BE2C (cell line): ENCODE measurements around the gene MLNR.
A peak's percentile ranks its signal among the peaks of the same experiment; 100 is the strongest.

Source experiments
- DNase-seq: peaks from one replicate; pipeline ENCODE4 v3.0.0-alpha.2; 2020
- H3K27me3 ChIP-seq: fragments of 250-450 bp; sonication (Bioruptor Pico); 2 replicates; pipeline ENCODE4 v1.5.1; 2020; ENCODE audit warnings: mild to moderate bottlenecking
- H3K36me3 ChIP-seq: fragments of 250-450 bp; sonication (Bioruptor Pico); 2 replicates; pipeline ENCODE4 v1.5.1; 2020; ENCODE audit warnings: mild to moderate bottlenecking
- H3K4me1 ChIP-seq: fragments of 250-450 bp; sonication (Bioruptor Pico); 2 replicates; pipeline ENCODE4 v1.5.1; 2020
- H3K4me3 ChIP-seq: 2 replicates; pipeline ENCODE4 v1.5.1; 2011; ENCODE audit warnings: low read depth, low read length
- H3K9me3 ChIP-seq: fragments of 250-450 bp; sonication (Bioruptor Pico); 2 replicates; pipeline ENCODE4 v1.5.1; 2020
- CTCF ChIP-seq: IDR thresholded peaks from 2 replicates; pipeline ENCODE4 v1.5.1; 2012; ENCODE audit warnings: mild to moderate bottlenecking, low read depth, low read length

The MLNR gene

GRCh38 chr13:49247643-49248621 is 27.8 kb downstream of the MLNR start, which contains the start of gene CDADC1:
Gene CDADC1, plus strand, starts transcription at chr13:49247925. Its CDS starts 113 bp downstream, at chr13:49248038.
- H3K4me1 ChIP-seq: no peaks in the 10 kb centered on the region; the same call in 1 of the 2 replicates
- peak; percentile 98 for DNase-seq
- H3K36me3 ChIP-seq: no peaks in the 10 kb centered on the region
- peak within 1 kb of the TSS; percentile 98 for H3K4me3 ChIP-seq
- TF ChIP-seq CTCF: no peak
- H3K27me3 ChIP-seq: peaks cover 3% of the 10 kb centered on the region
- H3K9me3 ChIP-seq: no peaks in the 10 kb centered on the region

GRCh38 chr13:49248622-49249002 is 28.5 kb downstream of the MLNR start:
- Histone ChIP-seq H3K27me3 (peaks cover 3% of the 10 kb centered on the region), H3K9me3 (no peaks in the 10 kb centered on the region), H3K4me3 (peak overlapping the region; percentile 98), H3K4me1 (no peaks in the 10 kb centered on the region; the same call in 1 of the 2 replicates), H3K36me3 (peaks cover under 1% of the 10 kb centered on the region; the same call in 1 of the 2 replicates)
- DNase-seq: no peak
- peak; percentile 17 for TF ChIP-seq CTCF

- peaks cover 9% of the 10 kb centered on the region for H3K36me3 ChIP-seq
- DNase-seq: no peak
- H3K4me3 ChIP-seq: no peak overlapping the region
- no peaks in the 10 kb centered on the region for H3K9me3 ChIP-seq
- H3K27me3 ChIP-seq: no peaks in the 10 kb centered on the region
- TF ChIP-seq CTCF: no peak
- no peaks in the 10 kb centered on the region; the same call in 1 of the 2 replicates for H3K4me1 ChIP-seq
Measured at GRCh38 chr13:49251326-49251725, 31.2 kb downstream of the MLNR start.

GRCh38 chr13:49253310-49253709 is 33.2 kb downstream of the MLNR start:
- no peak for DNase-seq
- peaks cover 10% of the 10 kb centered on the region for H3K36me3 ChIP-seq
- no peak overlapping the region for H3K4me3 ChIP-seq
- no peak for TF ChIP-seq CTCF
- H3K4me1 ChIP-seq: no peaks in the 10 kb centered on the region; the same call in 1 of the 2 replicates
- no peaks in the 10 kb centered on the region for H3K9me3 ChIP-seq
- no peaks in the 10 kb centered on the region for H3K27me3 ChIP-seq

GRCh38 chr13:49254007-49254406 is 33.9 kb downstream of the MLNR start:
- no peaks in the 10 kb centered on the region for H3K9me3 ChIP-seq
- DNase-seq: no peak
- H3K4me1 ChIP-seq: no peaks in the 10 kb centered on the region; the same call in 1 of the 2 replicates
- peaks cover 10% of the 10 kb centered on the region for H3K36me3 ChIP-seq
- H3K27me3 ChIP-seq: no peaks in the 10 kb centered on the region
- no peak for TF ChIP-seq CTCF
- no peak overlapping the region for H3K4me3 ChIP-seq

GRCh38 chr13:49256841-49257240 is 36.7 kb downstream of the MLNR start:
- H3K4me3 ChIP-seq: no peak overlapping the region
- no peak for DNase-seq

More at GRCh38 chr13:49256841-49257240, 36.7 kb downstream of the MLNR start:
- Histone ChIP-seq H3K27me3 (no peaks in the 10 kb centered on the region), H3K9me3 (no peaks in the 10 kb centered on the region), H3K36me3 (peaks cover 14% of the 10 kb centered on the region), H3K4me1 (no peaks in the 10 kb centered on the region)
- no peak for TF ChIP-seq CTCF
